ENCODE results near the gene PLA2G3.

GRCh38 chr22:31103899-31104694, 36.2 kb downstream of the PLA2G3 start:
- TF ChIP-seq CTCF (IDR thresholded peaks at IDR 0.05) (no peak), POLR2A (IDR thresholded peaks at IDR 0.05) (no peak)
